ENCODE data around the gene RHEX. TPM values are rescaled to one million over a fixed set of nuclear protein-coding genes. Genes with fewer than 3 reads are reported as not detected.
A peak's percentile ranks its signal among the peaks of the same experiment; 100 is the strongest.

The RHEX gene
- total RNA-seq, 6 donors from 2014 or later: 1.4 to 19.0 (median 6.8) TPM; not detected in 1

- Histone ChIP-seq H3K36me3 (no peaks in the 10 kb centered on the region), H3K4me3 (no peak overlapping the region), H3K27me3 (peaks cover 0 to 4% (median 2%) of the 10 kb centered on the region in 4 donors), H3K27ac (no peak overlapping the region), H3K9me3 (no peaks in the 10 kb centered on the region), H3K4me1 (peaks cover 9 to 24% (median 16%) of the 10 kb centered on the region in 4 donors)
- no peak for TF ChIP-seq CTCF (IDR thresholded peaks at IDR 0.05)
- TF ChIP-seq POLR2AphosphoS5 (IDR thresholded peaks at IDR 0.05): no peak
- no peak for TF ChIP-seq EP300 (IDR thresholded peaks at IDR 0.05)
- no peak for TF ChIP-seq POLR2A (IDR thresholded peaks at IDR 0.05)
- DNase-seq (no peak), ATAC-seq (ENCODE audit: low FRiP score in 2 of 2) (no peak)
- WGBS, 2 donors: 77 to 79% methylated on average over 6 of the region's 6 CpGs
Measured at GRCh38 chr1:206114692-206115640, 62.0 kb downstream of the RHEX start.

- no peaks in the 10 kb centered on the region for H3K36me3 ChIP-seq
- 97 to 100% methylated on average over 1 to 8 of the region's 8 CpGs for WGBS, 2 donors
Measured at GRCh38 chr1:206115791-206116190, 62.8 kb downstream of the RHEX start.

GRCh38 chr1:206116191-206116872 lies 63.4 kb downstream of the RHEX start:
- Histone ChIP-seq H3K27ac (no peak overlapping the region), H3K27me3 (peaks cover 0 to 4% (median 2%) of the 10 kb centered on the region in 4 donors), H3K36me3 (no peaks in the 10 kb centered on the region), H3K4me3 (no peak overlapping the region), H3K4me1 (peaks cover 9 to 24% (median 16%) of the 10 kb centered on the region in 4 donors), H3K9me3 (peaks cover 3 to 8% (median 3%) of the 10 kb centered on the region in 4 donors)
- peak in 1 of 2 donors; percentile 81 for DNase-seq
- TF ChIP-seq EP300 (IDR thresholded peaks at IDR 0.05): no peak
- no peak for TF ChIP-seq POLR2AphosphoS5 (IDR thresholded peaks at IDR 0.05)
- no peak for TF ChIP-seq POLR2A (IDR thresholded peaks at IDR 0.05)
- no peak for TF ChIP-seq CTCF (IDR thresholded peaks at IDR 0.05)
- 92 to 95% methylated on average over 21 to 23 of the region's 25 CpGs for WGBS, 2 donors
- ATAC-seq (ENCODE audit: low FRiP score in 2 of 2): no peak

More at GRCh38 chr1:206115791-206116190, 62.8 kb downstream of the RHEX start:
- peaks cover 9 to 24% (median 16%) of the 10 kb centered on the region in 4 donors for H3K4me1 ChIP-seq
- H3K27ac ChIP-seq: no peak overlapping the region
- H3K27me3 ChIP-seq: peaks cover 0 to 4% (median 2%) of the 10 kb centered on the region in 4 donors
- TF ChIP-seq POLR2AphosphoS5 (IDR thresholded peaks at IDR 0.05): no peak
- no peak for TF ChIP-seq EP300 (IDR thresholded peaks at IDR 0.05)
- no peak for TF ChIP-seq CTCF (IDR thresholded peaks at IDR 0.05)
- no peak for TF ChIP-seq POLR2A (IDR thresholded peaks at IDR 0.05)
- H3K4me3 ChIP-seq: no peak overlapping the region
- peak in 1 of 2 donors; percentile 10 for DNase-seq
- no peak for ATAC-seq (ENCODE audit: low FRiP score in 2 of 2)
- peaks cover 0 to 2% (median 0%) of the 10 kb centered on the region in 4 donors for H3K9me3 ChIP-seq

GRCh38 chr1:206116873-206117150 lies 63.8 kb downstream of the RHEX start:
- H3K4me3 ChIP-seq: peak overlapping the region in 3 of 4 donors; percentile 30 to 49 (median 43)
- no peak for TF ChIP-seq POLR2A (IDR thresholded peaks at IDR 0.05)
- no peak for TF ChIP-seq EP300 (IDR thresholded peaks at IDR 0.05)
- TF ChIP-seq CTCF (IDR thresholded peaks at IDR 0.05): no peak
- no peak for ATAC-seq (ENCODE audit: low FRiP score in 2 of 2)
- no peak overlapping the region for H3K27ac ChIP-seq
- WGBS, 2 donors: 15 to 29% methylated on average over 5 of the region's 5 CpGs
- peaks cover 4 to 8% (median 6%) of the 10 kb centered on the region in 4 donors for H3K9me3 ChIP-seq
- peaks cover 0 to 4% (median 2%) of the 10 kb centered on the region in 4 donors for H3K27me3 ChIP-seq
- DNase-seq: no peak
- no peaks in the 10 kb centered on the region for H3K36me3 ChIP-seq
- peaks cover 9 to 24% (median 16%) of the 10 kb centered on the region in 4 donors for H3K4me1 ChIP-seq

All from upper lobe of left lung (tissue), 6 donors.